ENCODE measurements around the gene PSENEN. TPM values are rescaled to one million over a fixed set of nuclear protein-coding genes. Genes with fewer than 3 reads are reported as not detected.

PSENEN gene
- total and polyA plus RNA-seq, 2 experiments from 2014 or later: 39.1 to 106 TPM

- Histone ChIP-seq H3K79me2 (peaks cover 22% of the 10 kb centered on the region), H3K9me2 (replicated peaks; ENCODE audit: insufficient read depth) (no peaks in the 10 kb centered on the region), H3K4me3 (no peak overlapping the region), H3K27me3 (peaks cover 2% of the 10 kb centered on the region), H3K27ac (no peak overlapping the region), H3K36me3 (replicated peaks; ENCODE audit: insufficient read depth, low read depth) (no peaks in the 10 kb centered on the region), H4K20me1 (ENCODE audit: insufficient read depth, poor library complexity, severe bottlenecking) (no peaks in the 10 kb centered on the region), H3K4me2 (no peak overlapping the region), H3K4me1 (ENCODE audit: insufficient read depth) (peaks cover 28% of the 10 kb centered on the region), H2AFZ (no peak overlapping the region), H3K9me3 (ENCODE audit: low read depth) (no peaks in the 10 kb centered on the region)
- no peak for DNase-seq (ENCODE audit: low spot score)
- TF ChIP-seq CTCF (IDR thresholded peaks at IDR 0.05; ENCODE audit: poor library complexity) (no peak), EZH2 (IDR thresholded peaks at IDR 0.05; ENCODE audit: borderline replicate concordance) (no peak), EZH2phosphoT487 (IDR thresholded peaks at IDR 0.05; ENCODE audit: low read depth, severe bottlenecking, unreplicated experiment) (no peak)
- 96% methylated on average over 2 of the region's 2 CpGs for WGBS (ENCODE audit: low lambda C conversion rate, missing lambda C conversion rate)
Measured at GRCh38 chr19:35759697-35760096, 14.2 kb downstream of the PSENEN start.

- no peaks in the 10 kb centered on the region for H3K9me2 ChIP-seq (replicated peaks; ENCODE audit: insufficient read depth)
- H3K79me2 ChIP-seq: peaks cover 22% of the 10 kb centered on the region
- no peak overlapping the region for H3K4me2 ChIP-seq
- peaks cover 18% of the 10 kb centered on the region for H3K4me1 ChIP-seq (ENCODE audit: insufficient read depth)
- H3K4me3 ChIP-seq: no peak overlapping the region
- H4K20me1 ChIP-seq (ENCODE audit: insufficient read depth, poor library complexity, severe bottlenecking): no peaks in the 10 kb centered on the region
- no peak overlapping the region for H3K27ac ChIP-seq
- 97% methylated on average over 4 of the region's 4 CpGs for WGBS (ENCODE audit: low lambda C conversion rate, missing lambda C conversion rate)
- no peaks in the 10 kb centered on the region for H3K9me3 ChIP-seq (ENCODE audit: low read depth)
- no peak overlapping the region for H2AFZ ChIP-seq
- DNase-seq (ENCODE audit: low spot score): no peak
- no peaks in the 10 kb centered on the region for H3K36me3 ChIP-seq (replicated peaks; ENCODE audit: insufficient read depth, low read depth)
- H3K27me3 ChIP-seq: no peaks in the 10 kb centered on the region
- TF ChIP-seq EZH2phosphoT487 (IDR thresholded peaks at IDR 0.05; ENCODE audit: low read depth, severe bottlenecking, unreplicated experiment) (no peak), CTCF (IDR thresholded peaks at IDR 0.05; ENCODE audit: poor library complexity) (no peak), EZH2 (IDR thresholded peaks at IDR 0.05; ENCODE audit: borderline replicate concordance) (no peak)
Measured at GRCh38 chr19:35760711-35761349, 15.4 kb downstream of the PSENEN start.

- no peaks in the 10 kb centered on the region for H4K20me1 ChIP-seq (ENCODE audit: insufficient read depth, poor library complexity, severe bottlenecking)
- no peak for TF ChIP-seq CTCF (IDR thresholded peaks at IDR 0.05; ENCODE audit: poor library complexity)
- H3K79me2 ChIP-seq: peaks cover 11% of the 10 kb centered on the region
- H3K9me2 ChIP-seq (replicated peaks; ENCODE audit: insufficient read depth): no peaks in the 10 kb centered on the region
- H3K27ac ChIP-seq: no peak overlapping the region
- no peak overlapping the region for H3K4me2 ChIP-seq
- no peaks in the 10 kb centered on the region for H3K27me3 ChIP-seq
- no peaks in the 10 kb centered on the region for H3K4me1 ChIP-seq (ENCODE audit: insufficient read depth)
- H3K9me3 ChIP-seq (ENCODE audit: low read depth): no peaks in the 10 kb centered on the region
- no peak overlapping the region for H3K4me3 ChIP-seq
- no peak overlapping the region for H2AFZ ChIP-seq
- no peak for DNase-seq (ENCODE audit: low spot score)
- H3K36me3 ChIP-seq (replicated peaks; ENCODE audit: insufficient read depth, low read depth): no peaks in the 10 kb centered on the region
- 93% methylated on average over 15 of the region's 17 CpGs for WGBS (ENCODE audit: low lambda C conversion rate, missing lambda C conversion rate)
Measured at GRCh38 chr19:35764432-35765315, 19.2 kb downstream of the PSENEN start.
